H9 (cell line): ENCODE measurements around the gene FCAR. TPM values are rescaled to one million over a fixed set of nuclear protein-coding genes. Genes with fewer than 3 reads are reported as not detected.

Experiments used
- DNase-seq: peaks from one replicate; pipeline ENCODE4 v3.0.0-alpha.2; 2017
- H2AFZ ChIP-seq: one replicate; pipeline ENCODE4 v1.6.1; 2013; ENCODE audit warnings: mild to moderate bottlenecking, low read length, control low read depth, moderate library complexity
- H2AK5ac ChIP-seq: 2 replicates; pipeline ENCODE4 v1.6.1; 2013; ENCODE audit warnings: low read length, control low read depth, mixed read lengths; ENCODE audit not compliant: insufficient read length
- H2BK120ac ChIP-seq: one replicate; pipeline ENCODE4 v1.6.1; 2013; ENCODE audit warnings: low read depth, mild to moderate bottlenecking, low read length, control low read depth, inconsistent platforms; ENCODE audit not compliant: poor library complexity, severe bottlenecking
- H2BK12ac ChIP-seq: 2 replicates; pipeline ENCODE4 v1.6.1; 2013; ENCODE audit warnings: low read length, control low read depth, mixed read lengths, low read depth; ENCODE audit not compliant: insufficient read length
- H2BK15ac ChIP-seq: 2 replicates; pipeline ENCODE4 v1.6.1; 2013; ENCODE audit warnings: low read depth, low read length, control low read depth
- H2BK20ac ChIP-seq: one replicate; pipeline ENCODE4 v1.6.1; 2013; ENCODE audit warnings: low read depth, mild to moderate bottlenecking, low read length, control low read depth, inconsistent platforms; ENCODE audit not compliant: poor library complexity, severe bottlenecking
- H2BK5ac ChIP-seq: 2 replicates; pipeline ENCODE4 v1.6.1; 2013; ENCODE audit warnings: low read length, control low read depth, mixed read lengths; ENCODE audit not compliant: insufficient read length
- H3K14ac ChIP-seq: 2 replicates; pipeline ENCODE4 v1.6.1; 2013; ENCODE audit warnings: low read length, control low read depth; ENCODE audit not compliant: insufficient read depth
- H3K18ac ChIP-seq: 2 replicates; pipeline ENCODE4 v1.6.1; 2013; ENCODE audit warnings: low read depth, mild to moderate bottlenecking, mixed read lengths, low read length, control low read depth; ENCODE audit not compliant: insufficient read length
- H3K23ac ChIP-seq: 2 replicates; pipeline ENCODE4 v1.6.1; 2013; ENCODE audit warnings: low read length, control low read depth, mixed read lengths, low read depth; ENCODE audit not compliant: insufficient read length
- H3K23me2 ChIP-seq: 2 replicates; pipeline ENCODE4 v1.6.1; 2013; ENCODE audit warnings: low read depth, mild to moderate bottlenecking, mixed read lengths, low read length, control low read depth; ENCODE audit not compliant: insufficient read length, poor library complexity, severe bottlenecking
- H3K27ac ChIP-seq: 2 replicates; pipeline ENCODE4 v1.5.1; 2013; ENCODE audit warnings: low read length, control low read depth, mixed read lengths, low read depth; ENCODE audit not compliant: insufficient read length
- H3K27me3 ChIP-seq: 2 replicates; pipeline ENCODE4 v1.6.1; 2013; ENCODE audit warnings: low read length, control low read depth, inconsistent platforms; ENCODE audit not compliant: insufficient read depth
- H3K4ac ChIP-seq: 2 replicates; pipeline ENCODE4 v1.6.1; 2013; ENCODE audit warnings: low read depth, mild to moderate bottlenecking, control low read depth, inconsistent platforms, low read length, moderate library complexity
- H3K4me1 ChIP-seq: 2 replicates; pipeline ENCODE4 v1.6.1; 2013; ENCODE audit warnings: low read length, control low read depth, inconsistent platforms; ENCODE audit not compliant: insufficient read depth
- H3K4me2 ChIP-seq: 2 replicates; pipeline ENCODE4 v1.6.1; 2013; ENCODE audit warnings: low read length, control low read depth, mixed read lengths; ENCODE audit not compliant: insufficient read length, insufficient read depth
- H3K56ac ChIP-seq: 2 replicates; pipeline ENCODE4 v1.6.1; 2013; ENCODE audit warnings: low read depth, mild to moderate bottlenecking, mixed read lengths, low read length, control low read depth; ENCODE audit not compliant: insufficient read length
- H3K79me1 ChIP-seq: 2 replicates; pipeline ENCODE4 v1.6.1; 2013; ENCODE audit warnings: low read depth, mild to moderate bottlenecking, moderate library complexity, low read length, control low read depth, inconsistent platforms; ENCODE audit not compliant: insufficient read depth, poor library complexity, severe bottlenecking
- H3K79me2 ChIP-seq: 2 replicates; pipeline ENCODE4 v1.6.1; 2013; ENCODE audit warnings: low read length, control low read depth, inconsistent platforms; ENCODE audit not compliant: insufficient read depth
- H3K9ac ChIP-seq: 2 replicates; pipeline ENCODE4 v1.6.1; 2013; ENCODE audit warnings: low read length, control low read depth, mixed read lengths; ENCODE audit not compliant: insufficient read length; ENCODE audit errors: extremely low read depth
- H3K9me3 ChIP-seq: one replicate; pipeline ENCODE4 v1.6.1; 2013; ENCODE audit warnings: low read depth, low read length, inconsistent platforms; ENCODE audit not compliant: control insufficient read depth
- H3T11ph ChIP-seq: one replicate; pipeline ENCODE4 v1.6.1; 2013; ENCODE audit warnings: mild to moderate bottlenecking, low read length, control low read depth, inconsistent platforms
- H4K20me1 ChIP-seq: one replicate; pipeline ENCODE4 v1.6.1; 2013; ENCODE audit not compliant: control insufficient read depth, insufficient read length, insufficient read depth
- H4K5ac ChIP-seq: 2 replicates; pipeline ENCODE4 v1.6.1; 2013; ENCODE audit warnings: low read depth, mild to moderate bottlenecking, mixed read lengths, low read length, control low read depth; ENCODE audit not compliant: insufficient read length
- H4K8ac ChIP-seq: replicated peaks from 2 replicates; pipeline ENCODE4 v1.6.1; 2013; ENCODE audit warnings: low read length, control low read depth, mixed read lengths, low read depth; ENCODE audit not compliant: insufficient read length
- H4K91ac ChIP-seq: 2 replicates; pipeline ENCODE4 v1.6.1; 2013; ENCODE audit warnings: low read depth, mild to moderate bottlenecking, moderate library complexity, mixed read lengths, low read length, control low read depth; ENCODE audit not compliant: insufficient read length
- H3K27ac Mint-ChIP-seq, 3 experiments: 2 replicates in 2 of 3; 3 replicates in 1 of 3; pipeline ENCODE4 v1.8.0; 2020 to 2021; ENCODE audit warnings: mixed read lengths in 3 of 3, mild to moderate bottlenecking in 1 of 3, moderate library complexity in 1 of 3
- H3K27me3 Mint-ChIP-seq: 2 replicates; pipeline ENCODE4 v1.8.0; 2021; ENCODE audit warnings: low read depth, mild to moderate bottlenecking, moderate library complexity, mixed read lengths
- H3K36me3 Mint-ChIP-seq, 3 experiments: 2 replicates in 2 of 3; 3 replicates in 1 of 3; pipeline ENCODE4 v1.8.0; 2020 to 2021; ENCODE audit warnings: low read depth in 3 of 3, mixed read lengths in 3 of 3; ENCODE audit not compliant: insufficient read depth in 1 of 3
- H3K4me1 Mint-ChIP-seq, 2 experiments: 2 replicates each; pipeline ENCODE4 v1.8.0; 2020; ENCODE audit warnings: mixed read lengths in 2 of 2
- H3K4me3 Mint-ChIP-seq, 2 experiments: 2 replicates in 1 of 2; 3 replicates in 1 of 2; pipeline ENCODE4 v1.8.0; 2020 to 2021; ENCODE audit warnings: mild to moderate bottlenecking in 2 of 2, mixed read lengths in 2 of 2, moderate library complexity in 1 of 2
- H3K9me3 Mint-ChIP-seq, 2 experiments: 2 replicates in 1 of 2; 3 replicates in 1 of 2; pipeline ENCODE4 v1.8.0; 2020; ENCODE audit warnings: mild to moderate bottlenecking in 2 of 2, mixed read lengths in 2 of 2, moderate library complexity in 1 of 2
- CTCF ChIP-seq: fragments of 200-600 bp; sonication (generic); conservative IDR thresholded peaks from 3 replicates; pipeline ENCODE4 v1.8.0; 2021; ENCODE audit warnings: antibody characterized with exemption, mild to moderate bottlenecking
- WGBS: extraction: QIAGEN DNeasy Blood & Tissue Kit; methylation state at CpG from one replicate; pipeline ENCODE4 v1.1.7; 2013; ENCODE audit warnings: missing lambda C conversion rate, low lambda C conversion rate, mixed read lengths; ENCODE audit not compliant: insufficient read length; ENCODE audit errors: extremely low coverage; 5-methylcytosine and 5-hydroxymethylcytosine counted together
- total RNA-seq: library from RNA; stranded (reverse); gene quantifications from 2 replicates; pipeline ENCODE4 v1.2.1, GENCODE V29; 2021

Gene FCAR
- total RNA-seq, 1 experiment from 2014 or later: not detected

GRCh38 chr19:54889566-54889965 lies 15.5 kb downstream of the FCAR start:
- Histone ChIP-seq H4K91ac (no peak overlapping the region), H3K79me2 (no peaks in the 10 kb centered on the region), H3K9ac (no peak overlapping the region), H2AK5ac (peak overlapping the region; percentile 6), H2BK5ac (no peak overlapping the region), H4K8ac (no peak overlapping the region), H3K9me3 (no peaks in the 10 kb centered on the region), H3K27ac (no peak overlapping the region), H2BK20ac (no peak overlapping the region), H3K14ac (no peak overlapping the region), H2BK120ac (no peak overlapping the region), H4K5ac (no peak overlapping the region), H3K18ac (no peak overlapping the region), H3K79me1 (no peaks in the 10 kb centered on the region), H2BK15ac (no peak overlapping the region), H3K4me2 (peak overlapping the region; percentile 18), H3K27me3 (no peaks in the 10 kb centered on the region), H3K4ac (no peak overlapping the region), H3T11ph (no peak overlapping the region), H3K56ac (no peak overlapping the region), H3K4me1 (no peaks in the 10 kb centered on the region; the same call in 1 of the 2 replicates), H2BK12ac (peak overlapping the region; percentile 45), H3K23me2 (no peaks in the 10 kb centered on the region), H2AFZ (no peak overlapping the region), H4K20me1 (no peaks in the 10 kb centered on the region), H3K23ac (no peak overlapping the region)
- H3K36me3 Mint-ChIP-seq: peaks cover 0 to 5% (median 0%) of the 10 kb centered on the region in 3 experiments; a peak in 2 of 7 replicates
- no peak overlapping the region; a peak in 1 of 7 replicates for H3K27ac Mint-ChIP-seq
- no peak overlapping the region for H3K4me3 Mint-ChIP-seq
- H3K4me1 Mint-ChIP-seq: peaks cover 0 to 18% of the 10 kb centered on the region in 2 experiments; a peak in 2 of 4 replicates
- no peak for TF ChIP-seq CTCF
- peaks cover 9 to 93% of the 10 kb centered on the region in 2 experiments for H3K9me3 Mint-ChIP-seq
- H3K27me3 Mint-ChIP-seq: peaks cover 3% of the 10 kb centered on the region; the same call in 1 of the 2 replicates
- no CpG with 5 or more reads among the region's 11 CpGs for WGBS
- DNase-seq: no peak
